Measurements from ENCODE around the gene HOXA6.

HOXA6 gene

GRCh38 chr7:27099453-27100370, 47.9 kb downstream of the HOXA6 start:
- Histone ChIP-seq H3K4me1 (no peaks in the 10 kb centered on the region; a peak in 1 of 20 replicates), H3K27ac (no peak overlapping the region), H3K4me2 (no peak overlapping the region), H3K36me3 (no peaks in the 10 kb centered on the region), H3K4me3 (no peak overlapping the region), H3K9ac (no peak overlapping the region), H3K27me3 (peaks cover 0 to 14% (median 0%) of the 10 kb centered on the region in 11 experiments; a peak in 6 of 22 replicates), H3K9me3 (replicated peaks in 1 of 11) (peaks cover 40 to 71% (median 57%) of the 10 kb centered on the region in 11 experiments), H4K20me1 (no peaks in the 10 kb centered on the region)
- no peak for TF ChIP-seq Cebpa-rat (IDR thresholded peaks at IDR 0.05)

- Histone ChIP-seq H3K9ac (no peak overlapping the region), H3K4me1 (no peaks in the 10 kb centered on the region; a peak in 1 of 20 replicates), H3K4me3 (no peak overlapping the region), H3K36me3 (no peaks in the 10 kb centered on the region), H3K27ac (no peak overlapping the region), H3K9me3 (replicated peaks in 1 of 11) (peaks cover 40 to 78% (median 63%) of the 10 kb centered on the region in 11 experiments), H3K27me3 (peaks cover 0 to 14% (median 0%) of the 10 kb centered on the region in 11 experiments; a peak in 6 of 22 replicates), H3K4me2 (no peak overlapping the region), H4K20me1 (no peaks in the 10 kb centered on the region)
- no peak for TF ChIP-seq Cebpa-rat (IDR thresholded peaks at IDR 0.05)
Observed at GRCh38 chr7:27098578-27099451, 48.8 kb downstream of the HOXA6 start.

- Histone ChIP-seq H3K4me3 (no peak overlapping the region), H3K27ac (no peak overlapping the region)
Observed at GRCh38 chr7:27097686-27098577, 49.6 kb downstream of the HOXA6 start.

GRCh38 chr7:27096768-27097514, 50.6 kb downstream of the HOXA6 start:
- Histone ChIP-seq H3K27me3 (peaks cover 0 to 14% (median 0%) of the 10 kb centered on the region in 11 experiments; a peak in 6 of 22 replicates), H3K9ac (no peak overlapping the region), H3K27ac (no peak overlapping the region), H3K4me3 (no peak overlapping the region), H3K4me1 (peaks cover 0 to 10% (median 3%) of the 10 kb centered on the region in 10 experiments; a peak in 6 of 20 replicates), H3K36me3 (no peaks in the 10 kb centered on the region), H4K20me1 (no peaks in the 10 kb centered on the region), H3K9me3 (replicated peaks in 1 of 11) (peaks cover 29 to 59% (median 53%) of the 10 kb centered on the region in 11 experiments), H3K4me2 (no peak overlapping the region)
- no peak for TF ChIP-seq Cebpa-rat (IDR thresholded peaks at IDR 0.05)

More at GRCh38 chr7:27097686-27098577, 49.6 kb downstream of the HOXA6 start:
- Histone ChIP-seq H4K20me1 (no peaks in the 10 kb centered on the region), H3K4me1 (peaks cover 0 to under 1% (median 0%) of the 10 kb centered on the region in 10 experiments; a peak in 1 of 20 replicates), H3K9ac (no peak overlapping the region), H3K36me3 (no peaks in the 10 kb centered on the region), H3K9me3 (replicated peaks in 1 of 11) (peaks cover 39 to 69% (median 60%) of the 10 kb centered on the region in 11 experiments), H3K4me2 (no peak overlapping the region), H3K27me3 (peaks cover 0 to 14% (median 0%) of the 10 kb centered on the region in 11 experiments; a peak in 6 of 22 replicates)
- TF ChIP-seq Cebpa-rat (IDR thresholded peaks at IDR 0.05), result no peak

GRCh38 chr7:27095897-27096767, 51.4 kb downstream of the HOXA6 start, which contains the start of gene HOXA1:
TSS of gene HOXA1 (minus strand) at chr7:27096000. CDS start at chr7:27095912, 88 bp downstream.
- no peaks in the 10 kb centered on the region for H4K20me1 ChIP-seq
- H3K4me2 ChIP-seq, result no peak within 1 kb of the TSS
- peaks cover 0 to 14% (median 0%) of the 10 kb centered on the region in 11 experiments; a peak in 6 of 22 replicates for H3K27me3 ChIP-seq
- peaks cover 0 to 12% (median 4%) of the 10 kb centered on the region in 10 experiments; a peak in 6 of 20 replicates for H3K4me1 ChIP-seq
- no peak for TF ChIP-seq Cebpa-rat (IDR thresholded peaks at IDR 0.05)
- H3K9me3 ChIP-seq (replicated peaks in 1 of 11), result peaks cover 26 to 51% (median 45%) of the 10 kb centered on the region in 11 experiments
- no peak within 1 kb of the TSS for H3K9ac ChIP-seq
- no peaks in the 10 kb centered on the region for H3K36me3 ChIP-seq
- H3K27ac ChIP-seq, result no peak within 1 kb of the TSS
- no peak within 1 kb of the TSS for H3K4me3 ChIP-seq
